Fibroblast of the conjunctiva (primary cell): ENCODE measurements around the gene PUM2.

ENCODE experiments used
- DNase-seq: peaks from one replicate; pipeline ENCODE4 v3.0.0-alpha.2; 2010; ENCODE audit warnings: low read depth

Gene PUM2

GRCh38 chr2:20217041-20217970 is 133.3 kb downstream of the PUM2 start:
- no peak for DNase-seq

- DNase-seq: no peak
These were observed 134.3 kb downstream of the PUM2 start for GRCh38 chr2:20216130-20217025.

- no peak for DNase-seq
These were observed 135.2 kb downstream of the PUM2 start for GRCh38 chr2:20215183-20216040.

- no peak for DNase-seq
These were observed 136.0 kb downstream of the PUM2 start for GRCh38 chr2:20214566-20215182.

- no peak for DNase-seq
These were observed 136.7 kb downstream of the PUM2 start for GRCh38 chr2:20213651-20214565.

- DNase-seq: no peak
These were observed 137.7 kb downstream of the PUM2 start for GRCh38 chr2:20212871-20213503.

GRCh38 chr2:20212459-20212870 is 138.2 kb downstream of the PUM2 start:
- no peak for DNase-seq

GRCh38 chr2:20211860-20212458 is 138.7 kb downstream of the PUM2 start:
- no peak for DNase-seq

GRCh38 chr2:20211420-20211819 is 139.2 kb downstream of the PUM2 start:
- no peak for DNase-seq

- no peak for DNase-seq
These were observed 140.2 kb downstream of the PUM2 start for GRCh38 chr2:20210462-20210861.

- no peak for DNase-seq
These were observed 141.1 kb downstream of the PUM2 start for GRCh38 chr2:20209373-20210109.

- no peak for DNase-seq
These were observed 142.2 kb downstream of the PUM2 start for GRCh38 chr2:20208476-20208859.

GRCh38 chr2:20207051-20207450 is 143.6 kb downstream of the PUM2 start:
- no peak for DNase-seq

- no peak for DNase-seq
These were observed 144.6 kb downstream of the PUM2 start for GRCh38 chr2:20205915-20206524.

- DNase-seq: no peak
These were observed 145.6 kb downstream of the PUM2 start for GRCh38 chr2:20205069-20205468.

GRCh38 chr2:20203521-20204225 is 147.0 kb downstream of the PUM2 start:
- DNase-seq: no peak

- DNase-seq: no peak
These were observed 147.6 kb downstream of the PUM2 start for GRCh38 chr2:20203072-20203471.

GRCh38 chr2:20201671-20202070 is 149.0 kb downstream of the PUM2 start:
- DNase-seq: no peak
